H1 (cell line): Measurements from ENCODE around the gene CRYGA. TPM values are rescaled to one million over a fixed set of nuclear protein-coding genes. Genes with fewer than 3 reads are reported as not detected.

Experiments used
- CTCF ChIA-PET: fragments of 300-600 bp; sonication (Branson Sonifier 250); formaldehyde crosslinking; loops from one replicate; lab custom pipeline; 2021; ENCODE audit not compliant: partially characterized antibody; lab: Charles Lee
- POLR2A ChIA-PET: fragments of 300-600 bp; sonication (Branson Sonifier 250); formaldehyde crosslinking; loops from one replicate; lab custom pipeline; 2021; ENCODE audit warnings: inconsistent platforms; ENCODE audit not compliant: partially characterized antibody; lab: Charles Lee
- DNase-seq, 2 experiments: peaks; one replicate each; pipeline versions ENCODE4 v3.0.0 to v3.0.0-alpha.2; 2010 to 2022; ENCODE audit warnings: low spot score in 2 of 2, low read depth in 1 of 2, mixed read lengths in 1 of 2
- FAIRE-seq: peaks from 2 replicates; lab custom pipeline; 2011; peaks lifted over from hg19 to GRCh38; lab: Jason Lieb, UNC
- H2AFZ ChIP-seq: 2 replicates; pipeline ENCODE4 v1.8.1; 2012; ENCODE audit warnings: low read length, inconsistent platforms
- H2AK5ac ChIP-seq: 2 replicates; pipeline ENCODE4 v1.6.1; 2013; ENCODE audit warnings: low read depth, low read length
- H2BK120ac ChIP-seq: replicated peaks from 2 replicates; pipeline ENCODE3; 2013; ENCODE audit warnings: low read depth, low read length, inconsistent platforms
- H2BK12ac ChIP-seq: 2 replicates; pipeline ENCODE4 v1.6.1; 2013; ENCODE audit warnings: low read depth, low read length
- H2BK15ac ChIP-seq: 2 replicates; pipeline ENCODE4 v1.6.1; 2013; ENCODE audit warnings: low read length
- H2BK20ac ChIP-seq: 2 replicates; pipeline ENCODE4 v1.6.1; 2013; ENCODE audit warnings: low read length
- H2BK5ac ChIP-seq: 2 replicates; pipeline ENCODE4 v1.6.1; 2013; ENCODE audit warnings: low read depth, low read length
- H3K14ac ChIP-seq: 2 replicates; pipeline ENCODE4 v1.6.1; 2013; ENCODE audit warnings: inconsistent platforms; ENCODE audit not compliant: insufficient read length
- H3K18ac ChIP-seq: 2 replicates; pipeline ENCODE4 v1.6.1; 2013; ENCODE audit warnings: low read length; ENCODE audit errors: extremely low read depth
- H3K23ac ChIP-seq: 2 replicates; pipeline ENCODE4 v1.6.1; 2013; ENCODE audit warnings: inconsistent platforms; ENCODE audit not compliant: insufficient read length
- H3K23me2 ChIP-seq: 2 replicates; pipeline ENCODE4 v1.6.1; 2013; ENCODE audit warnings: low read depth, low read length
- H3K27ac ChIP-seq: 2 replicates; pipeline ENCODE4 v1.6.1; 2011; ENCODE audit warnings: low read depth, low read length, inconsistent platforms
- H3K27me3 ChIP-seq, 4 experiments: replicated peaks in 1 of 4; 1 replicate in 1 of 4; 2 replicates in 3 of 4; pipeline versions ENCODE4 v1.6.1 to v1.8.1; 2011 to 2013; ENCODE audit warnings: low read length in 3 of 4, mild to moderate bottlenecking in 3 of 4, inconsistent platforms in 2 of 4, mixed read lengths in 2 of 4, moderate library complexity in 1 of 4; ENCODE audit not compliant: control insufficient read depth in 3 of 4, insufficient read depth in 3 of 4; ENCODE audit errors: extremely low read depth in 1 of 4
- H3K36me3 ChIP-seq, 4 experiments: 2 replicates each; pipeline versions ENCODE4 v1.6.1 to v1.8.1; 2011 to 2013; ENCODE audit warnings: mild to moderate bottlenecking in 4 of 4, low read length in 3 of 4, moderate library complexity in 2 of 4, control low read depth in 1 of 4, inconsistent platforms in 1 of 4; ENCODE audit not compliant: insufficient read depth in 4 of 4, control insufficient read depth in 2 of 4
- H3K4ac ChIP-seq: replicated peaks from 2 replicates; pipeline ENCODE3; 2013; ENCODE audit warnings: low read length, low read depth, mixed read lengths, inconsistent platforms; ENCODE audit not compliant: insufficient read length
- H3K4me1 ChIP-seq, 4 experiments: replicated peaks in 1 of 4; 1 replicate in 1 of 4; 2 replicates in 3 of 4; pipeline versions ENCODE4 v1.6.1 to v1.8.1; 2011 to 2013; ENCODE audit warnings: low read length in 3 of 4, inconsistent platforms in 2 of 4, mixed read lengths in 1 of 4; ENCODE audit not compliant: insufficient read depth in 4 of 4, control insufficient read depth in 3 of 4
- H3K4me2 ChIP-seq, 2 experiments: 2 replicates each; pipeline versions ENCODE4 v1.6.1 to v1.8.1; 2011 to 2013; ENCODE audit warnings: low read depth in 2 of 2, low read length in 2 of 2, control low read depth in 1 of 2, inconsistent platforms in 1 of 2, mild to moderate bottlenecking in 1 of 2; ENCODE audit not compliant: insufficient read depth in 1 of 2
- H3K4me3 ChIP-seq, 4 experiments: fragments of 200-600, 300-600 bp in 1 of 4; sonication (generic), shearing (Covaris generic), sonication (Bioruptor Twin) in 1 of 4; 2 replicates each; pipeline versions ENCODE4 v1.5.1 to v1.8.1; 2011 to 2016; ENCODE audit warnings: low read length in 4 of 4, low read depth in 3 of 4, control low read depth in 2 of 4, inconsistent platforms in 2 of 4, mild to moderate bottlenecking in 2 of 4, mixed read lengths in 1 of 4, moderate library complexity in 1 of 4; ENCODE audit not compliant: insufficient read depth in 2 of 4; ENCODE audit errors: extremely low read depth in 1 of 4
- H3K56ac ChIP-seq: replicated peaks from 2 replicates; pipeline ENCODE3; 2013; ENCODE audit warnings: low read depth, mild to moderate bottlenecking, mixed read lengths, low read length, inconsistent platforms; ENCODE audit not compliant: insufficient read length
- H3K79me1 ChIP-seq: 2 replicates; pipeline ENCODE4 v1.6.1; 2013; ENCODE audit warnings: low read depth, low read length, control low read depth
- H3K79me2 ChIP-seq, 2 experiments: 2 replicates each; pipeline versions ENCODE4 v1.6.1 to v1.8.1; 2012 to 2013; ENCODE audit warnings: low read length in 2 of 2, mild to moderate bottlenecking in 2 of 2, inconsistent platforms in 1 of 2; ENCODE audit not compliant: insufficient read depth in 2 of 2, control insufficient read depth in 1 of 2
- H3K9ac ChIP-seq, 4 experiments: replicated peaks in 1 of 4; 1 replicate in 1 of 4; 2 replicates in 3 of 4; pipeline versions ENCODE4 v1.6.1 to v1.8.1; 2011 to 2013; ENCODE audit warnings: low read depth in 3 of 4, low read length in 3 of 4, control low read depth in 2 of 4, mild to moderate bottlenecking in 2 of 4, moderate library complexity in 2 of 4, inconsistent platforms in 1 of 4; ENCODE audit errors: extremely low read depth in 1 of 4
- H3K9me3 ChIP-seq, 2 experiments: 2 replicates each; pipeline versions ENCODE4 v1.6.1 to v1.8.1; 2012 to 2013; ENCODE audit warnings: mild to moderate bottlenecking in 2 of 2, moderate library complexity in 2 of 2, control low read depth in 1 of 2, inconsistent platforms in 1 of 2, low read depth in 1 of 2, low read length in 1 of 2, mixed read lengths in 1 of 2; ENCODE audit not compliant: insufficient read depth in 2 of 2
- H4K20me1 ChIP-seq, 2 experiments: replicated peaks in 1 of 2; 2 replicates each; pipeline versions ENCODE3 to v1.8.1; 2011 to 2013; ENCODE audit warnings: inconsistent platforms in 2 of 2, low read length in 2 of 2, mild to moderate bottlenecking in 1 of 2; ENCODE audit not compliant: insufficient read depth in 2 of 2, control insufficient read depth in 1 of 2
- H4K5ac ChIP-seq: 2 replicates; pipeline ENCODE4 v1.6.1; 2013; ENCODE audit warnings: low read length, low read depth, mixed read lengths, inconsistent platforms; ENCODE audit not compliant: insufficient read length
- H4K8ac ChIP-seq: 2 replicates; pipeline ENCODE4 v1.8.0; 2013; ENCODE audit warnings: mild to moderate bottlenecking, moderate library complexity, low read length, inconsistent platforms; ENCODE audit not compliant: insufficient read depth; ENCODE audit errors: extremely low read depth
- H4K91ac ChIP-seq: replicated peaks from 2 replicates; pipeline ENCODE3; 2013; ENCODE audit warnings: low read length, mixed read lengths, inconsistent platforms; ENCODE audit not compliant: insufficient read length
- CEBPB ChIP-seq: IDR thresholded peaks from 2 replicates; pipeline ENCODE4 v1.6.1; 2012; ENCODE audit warnings: low read depth, low read length
- GTF2F1 ChIP-seq: IDR thresholded peaks from 2 replicates; pipeline ENCODE4 v1.6.1; 2012; ENCODE audit warnings: low read depth, low read length, improper control_type of control experiment, borderline replicate concordance
- HDAC2 ChIP-seq, 2 experiments: fragments of 300-600 bp in 1 of 2; sonication (generic) in 1 of 2; IDR thresholded peaks; 2 replicates each; pipeline ENCODE4 v1.6.1; 2011 to 2012; ENCODE audit warnings: low read depth in 2 of 2, low read length in 2 of 2, mild to moderate bottlenecking in 2 of 2, moderate library complexity in 2 of 2, borderline replicate concordance in 1 of 2, inconsistent platforms in 1 of 2
- JUN ChIP-seq: IDR thresholded peaks from 2 replicates; pipeline ENCODE4 v1.6.1; 2011; ENCODE audit warnings: low read depth, mild to moderate bottlenecking, improper control_type of control experiment, low read length
- MAFK ChIP-seq: IDR thresholded peaks from 2 replicates; pipeline ENCODE4 v1.6.1; 2012; ENCODE audit warnings: low read depth, mild to moderate bottlenecking, improper control_type of control experiment, low read length
- NRF1 ChIP-seq: IDR thresholded peaks from 2 replicates; pipeline ENCODE4 v1.6.1; 2011; ENCODE audit warnings: mild to moderate bottlenecking, low read depth, low read length, improper control_type of control experiment
- PHF8 ChIP-seq: fragments of 200-600 bp; sonication (generic); conservative IDR thresholded peaks from 2 replicates; pipeline ENCODE4 v1.7.1; 2012; ENCODE audit warnings: low read depth, mild to moderate bottlenecking, inconsistent platforms, low read length, moderate library complexity
- POU5F1 ChIP-seq: IDR thresholded peaks from 2 replicates; pipeline ENCODE4 v1.6.1; 2011; ENCODE audit warnings: low read depth, mild to moderate bottlenecking, low read length, moderate library complexity
- RAD21 ChIP-seq, 2 experiments: IDR thresholded peaks in 1 of 2; conservative IDR thresholded peaks in 1 of 2; 2 replicates each; pipeline ENCODE4 v1.6.1; 2011; ENCODE audit warnings: low read depth in 2 of 2, low read length in 2 of 2, improper control_type of control experiment in 1 of 2, inconsistent platforms in 1 of 2, mild to moderate bottlenecking in 1 of 2, moderate library complexity in 1 of 2
- SIX5 ChIP-seq: IDR thresholded peaks from 2 replicates; pipeline ENCODE4 v1.6.1; 2011; ENCODE audit warnings: mild to moderate bottlenecking, low read depth, low read length
- polyA plus RNA-seq, 7 experiments: library from polyadenylated mRNA; depleted of rRNA in 3 of 7; stranded (reverse) in 5 of 7; unstranded in 2 of 7; fragments of >200 nt in 5 of 7; fragments of 200-250 nt in 2 of 7; gene quantifications; 1 replicate in 5 of 7; 2 replicates in 1 of 7; 4 replicates in 1 of 7; pipeline versions ENCODE4 v1.2.1 to v1.2.3, GENCODE V29; 2011 to 2013; ENCODE audit warnings: missing spikeins in 2 of 7, mixed read lengths in 2 of 7
- total RNA-seq: library from RNA; stranded (reverse); fragmentation: NEBNext Ultra II Directional; extraction: Animal tissue kit (Norgen Biotek cat#: 25700); gene quantifications from 2 replicates; pipeline ENCODE4 v1.2.1, GENCODE V29; 2021

The CRYGA gene
- total and polyA plus RNA-seq, 2 of the 8 experiments (the other 6 are each of a cell fraction or from before 2014, with no cell fraction given) = not detected

DNA sequence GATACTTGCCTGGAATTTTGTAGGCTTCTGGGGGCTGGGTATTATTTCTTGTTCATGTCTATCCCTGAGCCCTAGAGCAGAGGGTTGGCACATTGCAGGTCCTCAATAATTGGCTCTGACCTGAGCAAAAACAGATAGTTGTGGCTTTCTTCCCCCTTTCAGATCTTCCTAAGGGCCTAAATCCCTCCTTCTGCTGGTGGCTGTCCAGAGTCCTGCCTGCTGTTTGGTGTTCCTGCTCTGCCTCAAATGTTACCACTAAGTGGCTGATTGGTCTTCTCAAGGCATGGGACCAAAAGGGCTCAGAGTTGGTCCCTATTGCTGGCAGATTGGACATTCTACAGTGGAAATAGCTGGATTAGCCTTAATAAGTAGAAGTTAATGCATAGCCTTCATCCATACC, 16.4 kb downstream of the CRYGA start:
- H3K56ac ChIP-seq = no peak overlapping the region
- no peaks in the 10 kb centered on the region; a peak in 1 of 7 replicates for H3K27me3 ChIP-seq
- no peak overlapping the region for H3K9ac ChIP-seq
- no peak overlapping the region for H3K23ac ChIP-seq
- H4K5ac ChIP-seq = no peak overlapping the region
- no peak overlapping the region for H3K18ac ChIP-seq
- H4K8ac ChIP-seq = no peak overlapping the region
- TF ChIP-seq NRF1 (no peak), HDAC2 (IDR thresholded peaks at IDR 0.05; ENCODE audit: borderline replicate concordance in 1 of 2, low read depth in 2 of 2, low read length in 2 of 2) (no peak), GTF2F1 (no peak), RAD21 (IDR thresholded peaks at IDR 0.05 in 1 of 2, conservative IDR thresholded peaks at IDR 0.05 in 1 of 2; ENCODE audit: low read depth in 2 of 2, low read length in 2 of 2) (no peak), MAFK (no peak), CEBPB (no peak), JUN (no peak), PHF8 (no peak), POU5F1 (no peak), SIX5 (no peak)
- TF ChIP-seq, all 59 proteins: peak for 0
- no peak overlapping the region for H4K91ac ChIP-seq
- no peak overlapping the region for H3K14ac ChIP-seq
- H3K4me2 ChIP-seq = no peak overlapping the region
- no peaks in the 10 kb centered on the region for H4K20me1 ChIP-seq
- no peak overlapping the region for H2BK12ac ChIP-seq
- H3K79me2 ChIP-seq = no peaks in the 10 kb centered on the region
- no peak overlapping the region for H2AFZ ChIP-seq
- no peak overlapping the region for H2BK5ac ChIP-seq
- POLR2A ChIA-PET = no interaction called here
- H3K4me3 ChIP-seq = no peak overlapping the region
- no peak overlapping the region for H3K4ac ChIP-seq
- no peak overlapping the region for H2BK120ac ChIP-seq
- H3K27ac ChIP-seq = no peak overlapping the region
- no peaks in the 10 kb centered on the region for H3K36me3 ChIP-seq
- H3K4me1 ChIP-seq = 0 out of 7 replicates have a peak, but pooled peaks cover 0 to 3% (median 0%) of the 10 kb centered on the region in 4 experiments
- no peak overlapping the region for H2AK5ac ChIP-seq
- H2BK20ac ChIP-seq = no peak overlapping the region
- FAIRE-seq (no peak), DNase-seq (no peak)
- no peaks in the 10 kb centered on the region for H3K79me1 ChIP-seq
- no peaks in the 10 kb centered on the region for H3K23me2 ChIP-seq
- CTCF ChIA-PET = interaction anchor here (0.6 to 6.5 kb wide), 12 partner anchors 11 to 1155 kb away, joined by 3 to 56 read pairs (median 5); no protein-coding TSS in a partner anchor
- no peak overlapping the region for H2BK15ac ChIP-seq
- 0 out of 4 replicates have a peak, but pooled peaks cover 2 to 5% of the 10 kb centered on the region in 2 experiments for H3K9me3 ChIP-seq
